ENCODE measurements around the gene SALL4. TPM values are rescaled to one million over a fixed set of nuclear protein-coding genes. Genes with fewer than 3 reads are reported as not detected.

Gene SALL4
- total RNA-seq, 4 donors from 2014 or later: 0.08 to 0.89 (median 0.59) TPM; not detected in 1

DNA sequence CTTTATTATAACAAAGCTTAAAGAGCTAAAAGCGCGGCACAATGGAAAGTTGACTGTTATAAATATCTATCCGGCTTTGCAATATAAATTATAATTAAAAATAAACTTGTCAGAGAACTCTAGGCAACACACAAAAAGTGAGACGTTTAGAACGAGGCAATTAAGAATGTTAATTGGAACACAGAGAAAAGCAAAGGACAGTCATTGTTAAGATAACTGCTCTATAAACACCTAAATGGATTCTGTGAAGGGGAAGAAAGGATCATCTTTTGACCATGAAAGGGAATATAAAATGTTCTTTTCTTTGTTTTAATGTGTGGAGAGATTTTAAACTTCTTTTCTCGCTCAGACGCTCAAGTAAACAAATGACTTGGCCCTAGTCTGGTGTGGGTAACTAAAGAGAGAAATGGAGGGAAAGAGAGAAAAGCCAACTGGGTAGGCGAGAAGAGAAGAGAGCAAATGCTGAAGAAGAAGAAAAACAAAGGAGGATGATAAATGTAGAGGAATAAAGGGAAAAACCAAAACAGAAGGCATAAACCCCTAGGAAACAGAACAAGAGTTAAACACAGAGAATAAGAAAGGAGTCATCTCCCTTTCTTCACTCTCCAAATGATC, 9.3 kb upstream of the SALL4 start:
- Histone ChIP-seq H3K27ac (no peak overlapping the region), H3K36me3 (no peaks in the 10 kb centered on the region), H3K4me3 (no peak overlapping the region), H3K4me1 (no peaks in the 10 kb centered on the region), H3K27me3 (no peaks in the 10 kb centered on the region), H3K9me3 (no peaks in the 10 kb centered on the region)
- TF ChIP-seq, protein P1, sequence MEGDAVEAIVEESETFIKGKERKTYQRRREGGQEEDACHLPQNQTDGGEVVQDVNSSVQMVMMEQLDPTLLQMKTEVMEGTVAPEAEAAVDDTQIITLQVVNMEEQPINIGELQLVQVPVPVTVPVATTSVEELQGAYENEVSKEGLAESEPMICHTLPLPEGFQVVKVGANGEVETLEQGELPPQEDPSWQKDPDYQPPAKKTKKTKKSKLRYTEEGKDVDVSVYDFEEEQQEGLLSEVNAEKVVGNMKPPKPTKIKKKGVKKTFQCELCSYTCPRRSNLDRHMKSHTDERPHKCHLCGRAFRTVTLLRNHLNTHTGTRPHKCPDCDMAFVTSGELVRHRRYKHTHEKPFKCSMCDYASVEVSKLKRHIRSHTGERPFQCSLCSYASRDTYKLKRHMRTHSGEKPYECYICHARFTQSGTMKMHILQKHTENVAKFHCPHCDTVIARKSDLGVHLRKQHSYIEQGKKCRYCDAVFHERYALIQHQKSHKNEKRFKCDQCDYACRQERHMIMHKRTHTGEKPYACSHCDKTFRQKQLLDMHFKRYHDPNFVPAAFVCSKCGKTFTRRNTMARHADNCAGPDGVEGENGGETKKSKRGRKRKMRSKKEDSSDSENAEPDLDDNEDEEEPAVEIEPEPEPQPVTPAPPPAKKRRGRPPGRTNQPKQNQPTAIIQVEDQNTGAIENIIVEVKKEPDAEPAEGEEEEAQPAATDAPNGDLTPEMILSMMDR (IDR thresholded peaks at IDR 0.05): no peak
- TF ChIP-seq POLR2A (IDR thresholded peaks at IDR 0.05) (no peak), EP300 (IDR thresholded peaks at IDR 0.05) (no peak), POLR2AphosphoS5 (IDR thresholded peaks at IDR 0.05) (no peak)
- WGBS: 77% methylated on average over 8 of the region's 8 CpGs
- no peak for DNase-seq (ENCODE audit: low spot score in 2 of 2)

DNA sequence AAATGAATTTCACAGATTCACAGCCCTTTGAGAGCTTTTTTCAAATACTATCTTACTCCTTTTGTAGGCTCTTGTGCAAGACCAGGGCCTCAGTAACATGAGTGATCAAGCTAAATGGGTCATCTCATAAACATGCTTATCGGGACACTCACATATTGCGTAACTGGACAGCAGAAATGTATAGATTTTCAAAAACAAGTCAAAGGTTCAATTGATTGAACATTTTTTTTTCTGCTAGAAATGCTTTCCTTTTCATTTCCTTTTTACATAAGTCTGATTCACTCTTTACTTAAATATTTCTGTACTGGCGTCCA, 8.7 kb upstream of the SALL4 start:
- 88% methylated on average over 3 of the region's 3 CpGs for WGBS
- no peak for DNase-seq (ENCODE audit: low spot score in 2 of 2)
- H3K4me1 ChIP-seq: no peaks in the 10 kb centered on the region
- no peak overlapping the region for H3K4me3 ChIP-seq
- H3K27ac ChIP-seq: no peak overlapping the region
- no peaks in the 10 kb centered on the region for H3K9me3 ChIP-seq
- TF ChIP-seq POLR2AphosphoS5 (IDR thresholded peaks at IDR 0.05): no peak
- no peak for TF ChIP-seq EP300 (IDR thresholded peaks at IDR 0.05)
- TF ChIP-seq, protein P1 (IDR thresholded peaks at IDR 0.05): no peak
- TF ChIP-seq POLR2A (IDR thresholded peaks at IDR 0.05): no peak
- no peaks in the 10 kb centered on the region for H3K27me3 ChIP-seq
- H3K36me3 ChIP-seq: no peaks in the 10 kb centered on the region

DNA sequence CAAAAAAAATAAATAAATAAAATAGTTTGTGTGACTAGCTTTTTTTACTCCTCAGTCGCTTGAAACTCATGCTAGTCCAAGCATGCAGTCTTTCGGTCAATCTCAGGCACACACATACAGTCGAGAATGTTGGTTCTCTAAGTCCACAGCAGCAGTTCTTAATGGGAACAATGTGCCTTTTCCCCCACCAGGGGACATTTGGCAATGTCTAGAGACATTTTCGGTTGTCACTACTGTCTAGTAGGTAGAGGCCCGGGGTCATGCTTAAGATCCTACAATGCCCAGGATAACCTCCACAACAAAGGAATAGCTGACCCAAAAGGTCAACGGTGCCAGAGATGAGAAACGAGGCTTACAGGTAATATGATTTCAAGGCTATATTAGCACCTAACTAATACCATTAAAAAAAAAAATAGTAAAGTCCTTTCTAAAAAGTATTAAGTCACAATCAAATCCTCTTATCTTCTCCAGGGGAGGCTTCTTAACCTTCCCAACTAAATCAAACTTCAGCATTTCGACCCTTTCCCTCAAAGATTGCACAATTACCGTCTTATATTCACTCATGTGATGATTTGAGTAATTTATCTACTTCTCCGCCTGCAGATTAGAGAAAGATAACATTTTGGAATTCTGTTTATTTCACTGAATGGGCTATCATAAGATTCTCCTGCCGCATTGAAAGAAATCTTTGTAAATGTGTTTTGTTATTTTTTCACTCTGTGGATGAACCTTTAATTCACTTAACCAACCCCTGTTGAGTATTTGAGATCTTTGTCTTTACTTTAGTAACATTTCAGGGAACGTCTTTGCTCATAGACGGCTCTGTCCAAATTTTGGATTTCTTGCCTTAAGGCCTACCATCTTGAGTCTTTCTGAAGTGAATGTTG, 8.1 kb upstream of the SALL4 start:
- TF ChIP-seq POLR2A (IDR thresholded peaks at IDR 0.05): no peak
- no peak for TF ChIP-seq POLR2AphosphoS5 (IDR thresholded peaks at IDR 0.05)
- TF ChIP-seq, protein P1 (IDR thresholded peaks at IDR 0.05): no peak
- TF ChIP-seq EP300 (IDR thresholded peaks at IDR 0.05): no peak
- 91% methylated on average over 13 of the region's 13 CpGs for WGBS
- no peaks in the 10 kb centered on the region for H3K36me3 ChIP-seq
- no peak overlapping the region for H3K4me3 ChIP-seq
- DNase-seq (ENCODE audit: low spot score in 2 of 2): no peak
- no peaks in the 10 kb centered on the region for H3K27me3 ChIP-seq
- H3K27ac ChIP-seq: no peak overlapping the region
- no peaks in the 10 kb centered on the region for H3K4me1 ChIP-seq
- H3K9me3 ChIP-seq: no peaks in the 10 kb centered on the region

DNA sequence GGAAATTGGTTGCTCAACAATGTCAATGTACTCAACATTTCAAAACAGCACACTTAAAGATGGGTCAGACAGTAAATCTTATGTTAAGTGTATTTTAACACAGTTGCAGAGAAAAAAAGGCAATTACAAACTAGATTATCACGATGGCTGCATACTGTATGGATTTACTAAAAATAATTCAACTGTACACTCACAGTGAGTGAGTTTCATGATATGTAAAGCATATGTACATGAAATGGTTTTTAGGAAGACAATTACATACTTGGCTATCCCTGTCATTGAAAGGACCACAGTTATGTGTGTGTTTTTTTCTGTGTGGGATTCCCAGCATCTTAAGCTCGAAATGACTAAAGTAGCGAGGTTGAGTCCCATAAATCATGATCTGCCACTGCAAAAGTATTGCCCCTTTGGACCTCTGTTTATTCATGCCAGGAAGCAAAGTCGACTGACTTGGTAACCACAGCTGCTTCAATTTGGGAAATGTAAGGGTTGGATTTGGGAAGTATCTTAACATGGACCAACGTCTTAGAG, 5.5 kb upstream of the SALL4 start:
- TF ChIP-seq POLR2A (IDR thresholded peaks at IDR 0.05) (no peak), EP300 (IDR thresholded peaks at IDR 0.05) (no peak), POLR2AphosphoS5 (IDR thresholded peaks at IDR 0.05) (no peak)
- TF ChIP-seq, protein P1 (IDR thresholded peaks at IDR 0.05): no peak
- no peaks in the 10 kb centered on the region for H3K36me3 ChIP-seq
- 61% methylated on average over 5 of the region's 5 CpGs for WGBS

DNA sequence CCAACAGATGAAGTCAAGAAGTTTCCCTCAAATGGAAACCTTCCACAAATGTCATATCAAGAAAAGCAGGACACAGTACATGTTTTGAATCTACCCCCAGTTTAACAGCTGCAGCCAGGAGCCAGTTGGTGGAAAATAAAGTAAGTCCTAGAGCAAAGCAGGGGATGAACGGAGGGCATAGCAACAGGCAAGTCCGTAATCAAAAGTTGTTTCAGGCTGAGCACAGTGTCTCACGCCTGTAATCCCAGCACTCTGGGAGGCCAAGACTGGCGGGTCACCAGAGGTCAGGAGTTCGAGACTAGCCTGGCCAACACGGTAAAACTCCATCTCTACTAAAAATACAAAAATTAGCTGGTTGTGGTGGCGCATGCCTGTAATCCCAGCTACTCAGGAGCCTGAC, 2.4 kb upstream of the SALL4 start:
- Histone ChIP-seq H3K4me3 (no peak overlapping the region), H3K4me1 (peaks cover 26% of the 10 kb centered on the region), H3K27ac (no peak overlapping the region), H3K36me3 (no peaks in the 10 kb centered on the region), H3K27me3 (peaks cover 28% of the 10 kb centered on the region), H3K9me3 (no peaks in the 10 kb centered on the region)
- 87% methylated on average over 7 of the region's 7 CpGs for WGBS
- no peak for DNase-seq (ENCODE audit: low spot score in 2 of 2)
- TF ChIP-seq POLR2AphosphoS5 (IDR thresholded peaks at IDR 0.05) (no peak), EP300 (IDR thresholded peaks at IDR 0.05) (no peak), POLR2A (IDR thresholded peaks at IDR 0.05) (no peak)
- TF ChIP-seq, protein P1 (IDR thresholded peaks at IDR 0.05): no peak

More for the DNA sequence above, 5.5 kb upstream of the SALL4 start:
- Histone ChIP-seq H3K9me3 (no peaks in the 10 kb centered on the region), H3K4me1 (no peaks in the 10 kb centered on the region), H3K4me3 (no peak overlapping the region), H3K27ac (no peak overlapping the region), H3K27me3 (no peaks in the 10 kb centered on the region)
- no peak for DNase-seq (ENCODE audit: low spot score in 2 of 2)
